Measurements from ENCODE around the gene VEGFA.
A peak's percentile ranks its signal among the peaks of the same experiment; 100 is the strongest.

VEGFA gene

GRCh38 chr6:43769526-43770371, at the start of gene VEGFA:
Gene VEGFA, plus strand, starts transcription at chr6:43770211.
- DNase-seq, result peak; percentile 94

GRCh38 chr6:43720999-43721398, 49.0 kb upstream of the VEGFA start:
- peak; percentile 4 for DNase-seq

- peak; percentile 8 for DNase-seq
These were observed 47.0 kb upstream of the VEGFA start for GRCh38 chr6:43722920-43723545.

GRCh38 chr6:43723737-43724295, 46.2 kb upstream of the VEGFA start:
- peak; percentile 47 for DNase-seq

GRCh38 chr6:43724354-43724753, 45.7 kb upstream of the VEGFA start:
- DNase-seq, result no peak

- peak; percentile 86 for DNase-seq
These were observed 44.9 kb upstream of the VEGFA start for GRCh38 chr6:43724914-43725642.

- DNase-seq, result no peak
These were observed 44.1 kb upstream of the VEGFA start for GRCh38 chr6:43725643-43726580.

GRCh38 chr6:43727634-43728033, 42.4 kb upstream of the VEGFA start:
- no peak for DNase-seq

GRCh38 chr6:43728586-43728985, 41.4 kb upstream of the VEGFA start:
- DNase-seq, result no peak

GRCh38 chr6:43729537-43729936, 40.5 kb upstream of the VEGFA start:
- DNase-seq, result no peak

GRCh38 chr6:43730634-43731033, 39.4 kb upstream of the VEGFA start:
- DNase-seq, result no peak

- DNase-seq, result no peak
These were observed 36.3 kb upstream of the VEGFA start for GRCh38 chr6:43733471-43734293.

GRCh38 chr6:43734294-43734665, 35.7 kb upstream of the VEGFA start:
- no peak for DNase-seq

GRCh38 chr6:43735642-43736199, 34.3 kb upstream of the VEGFA start:
- DNase-seq, result no peak

- no peak for DNase-seq
These were observed 33.7 kb upstream of the VEGFA start for GRCh38 chr6:43736211-43736786.

- DNase-seq, result no peak
These were observed 33.2 kb upstream of the VEGFA start for GRCh38 chr6:43736844-43737243.

GRCh38 chr6:43737272-43738081, 32.5 kb upstream of the VEGFA start:
- DNase-seq, result no peak

- DNase-seq, result no peak
These were observed 31.7 kb upstream of the VEGFA start for GRCh38 chr6:43738267-43738676.

- DNase-seq, result no peak
These were observed 31.0 kb upstream of the VEGFA start for GRCh38 chr6:43738877-43739641.
